HepG2 (cell line): ENCODE results near the gene MAN1A1. TPM values are rescaled to one million over a fixed set of nuclear protein-coding genes. Genes with fewer than 3 reads are reported as not detected.

Experiments
- ATAC-seq: fragments of 200-7000 bp; cut with Tn5 transposase; 3 replicates; pipeline ENCODE4 v1.9.1; 2020; ENCODE audit warnings: mild to moderate bottlenecking, moderate library complexity
- BruUV-seq: library from RNA; stranded (reverse); fragments of 400-500 nt; replicated peaks from 2 replicates; lab custom pipeline; 2021; lab: Mats Ljungman, UMichigan
- CTCF ChIA-PET: fragments of 300-600 bp; formaldehyde crosslinking; extraction: SDS; loops from one replicate; lab custom pipeline; 2021; ENCODE audit warnings: low total read pairs, inconsistent platforms, low intra/inter-chr PET ratio; lab: Yijun Ruan, JAX
- POLR2A ChIA-PET: fragments of 350-600 bp; sonication (Branson Sonifier 250); formaldehyde crosslinking; loops from one replicate; lab custom pipeline; 2020; ENCODE audit warnings: antibody characterized with exemption, inconsistent platforms; lab: Yijun Ruan, JAX
- DNase-seq: peaks from one replicate; pipeline ENCODE4 v3.0.0-alpha.2; 2015; ENCODE audit warnings: low spot score
- FAIRE-seq: peaks from 3 replicates; lab custom pipeline; 2011; peaks lifted over from hg19 to GRCh38; lab: Jason Lieb, UNC
- H2AFZ ChIP-seq: one replicate; pipeline ENCODE4 v1.6.1; 2011; ENCODE audit warnings: low read length, inconsistent platforms
- H3K27ac ChIP-seq: fragments of 300-600 bp; 3 replicates; pipeline ENCODE4 v1.8.0; 2011; ENCODE audit warnings: mixed run types, mild to moderate bottlenecking, mixed read lengths, low read length, inconsistent platforms; ENCODE audit not compliant: insufficient read depth; ENCODE audit errors: extremely low read length
- H3K27me3 ChIP-seq, 2 experiments: fragments of 200-600 bp in 1 of 2; 2 replicates in 1 of 2; 3 replicates in 1 of 2; pipeline versions ENCODE4 v1.6.0 to v1.8.0; 2011; ENCODE audit warnings: low read length in 2 of 2, mild to moderate bottlenecking in 2 of 2, moderate library complexity in 2 of 2, inconsistent platforms in 1 of 2; ENCODE audit not compliant: insufficient read depth in 2 of 2, control insufficient read depth in 1 of 2
- H3K36me3 ChIP-seq, 2 experiments: fragments of 200-600 bp in 1 of 2; replicated peaks in 1 of 2; 2 replicates in 1 of 2; 3 replicates in 1 of 2; pipeline versions ENCODE4 v1.5.1 to v1.8.0; 2011; ENCODE audit warnings: low read length in 2 of 2, inconsistent platforms in 1 of 2; ENCODE audit not compliant: insufficient read depth in 2 of 2, control insufficient read depth in 1 of 2
- H3K4me1 ChIP-seq: 2 replicates; pipeline ENCODE4 v1.5.1; 2012; ENCODE audit warnings: low read length, inconsistent platforms; ENCODE audit not compliant: insufficient read depth
- H3K4me2 ChIP-seq: 2 replicates; pipeline ENCODE4 v1.6.0; 2011; ENCODE audit warnings: low read depth, low read length, inconsistent platforms
- H3K4me3 ChIP-seq, 3 experiments: fragments of 200-600 bp in 1 of 3; sonication (generic), shearing (Covaris generic) in 1 of 3; replicated peaks in 1 of 3; 2 replicates each; pipeline ENCODE4 v1.5.1; 2011 to 2016; ENCODE audit warnings: low read length in 3 of 3, inconsistent platforms in 2 of 3, low read depth in 2 of 3, mild to moderate bottlenecking in 2 of 3, control low read depth in 1 of 3, mixed read lengths in 1 of 3; ENCODE audit not compliant: insufficient read depth in 1 of 3
- H3K79me2 ChIP-seq: one replicate; pipeline ENCODE4 v1.6.1; 2011; ENCODE audit warnings: low read length, inconsistent platforms; ENCODE audit not compliant: insufficient read depth
- H3K9ac ChIP-seq: 2 replicates; pipeline ENCODE4 v1.6.0; 2011; ENCODE audit warnings: mild to moderate bottlenecking, low read depth, low read length, inconsistent platforms; ENCODE audit not compliant: insufficient read depth
- H3K9me3 ChIP-seq: 2 replicates; pipeline ENCODE4 v1.5.1; 2012; ENCODE audit warnings: mild to moderate bottlenecking, low read length
- H4K20me1 ChIP-seq: 2 replicates; pipeline ENCODE4 v1.6.0; 2011; ENCODE audit warnings: inconsistent platforms, mild to moderate bottlenecking, low read length, moderate library complexity; ENCODE audit not compliant: insufficient read depth
- CSRNP2 ChIP-seq: sonication (generic); formaldehyde crosslinking; conservative IDR thresholded peaks from 2 replicates; pipeline ENCODE4 v1.8.0; 2022; ENCODE audit warnings: low read depth, missing genetic modification reagents
- FOXK2 ChIP-seq: fragments of 450-650 bp; IDR thresholded peaks from 2 replicates; pipeline ENCODE4 v1.6.1; 2016
- KAT2B ChIP-seq: fragments of 150-350 bp; IDR thresholded peaks from 2 replicates; pipeline ENCODE4 v1.6.1; 2014; ENCODE audit warnings: low read depth, low read length, borderline replicate concordance
- NFIC ChIP-seq: IDR thresholded peaks from 2 replicates; pipeline ENCODE4 v1.6.1; 2012; ENCODE audit warnings: mild to moderate bottlenecking, low read length, inconsistent platforms
- PRMT3 ChIP-seq: sonication (generic); formaldehyde crosslinking; IDR thresholded peaks from 2 replicates; pipeline ENCODE4 v1.8.1; 2022; ENCODE audit warnings: low read depth, mild to moderate bottlenecking, moderate library complexity, missing genetic modification reagents, borderline replicate concordance
- ZFP41 ChIP-seq: sonication (generic); formaldehyde crosslinking; IDR thresholded peaks from 2 replicates; pipeline ENCODE4 v1.4.0; 2020; ENCODE audit warnings: mild to moderate bottlenecking, missing genetic modification reagents, borderline replicate concordance
- ZNF552 ChIP-seq: sonication (generic); formaldehyde crosslinking; IDR thresholded peaks from 2 replicates; pipeline ENCODE4 v1.9.0; 2022; ENCODE audit warnings: missing genetic modification reagents, mild to moderate bottlenecking, borderline replicate concordance
- ZNF567 ChIP-seq: sonication (generic); formaldehyde crosslinking; IDR thresholded peaks from 2 replicates; pipeline ENCODE4 v1.8.1; 2023; ENCODE audit warnings: mild to moderate bottlenecking, missing genetic modification reagents, borderline replicate concordance
- WGBS: methylation state at CpG from one replicate; pipeline ENCODE4 v1.1.6; 2017; ENCODE audit warnings: low lambda C conversion rate; 5-methylcytosine and 5-hydroxymethylcytosine counted together
- in situ Hi-C: cut with HindIII; loops from 2 replicates; pipeline ENCODE4 v1.10.0; 2017; ENCODE audit warnings: low pct_unique_long_range_greater_than_20kb; ENCODE audit not compliant: extremely low pct_ligation_motif_present
- intact Hi-C: fragments of 100-400 bp; cut with micrococcal nuclease; formaldehyde crosslinking; loops from one replicate; pipeline ENCODE4 v1.10.0; 2022; ENCODE audit not compliant: unreplicated experiment
- polyA plus RNA-seq, 8 experiments: library from polyadenylated mRNA; depleted of rRNA in 3 of 8; stranded (reverse) in 7 of 8; unstranded in 1 of 8; fragments of >200 nt; fragmentation: Illumina TruSeq in 4 of 8; extraction: Trizol in 4 of 8; gene quantifications; 2 replicates each; pipeline versions ENCODE4 v1.2.1 to v1.2.3, GENCODE V29; 2011 to 2016; ENCODE audit warnings: low read depth in 4 of 8, missing spikeins in 1 of 8, mixed read lengths in 1 of 8; ENCODE audit not compliant: insufficient read depth in 1 of 8
- total RNA-seq, 5 experiments: library from RNA; depleted of rRNA; stranded (reverse); fragments of >200 nt; fragmentation: Illumina TruSeq; extraction: Trizol; gene quantifications; 2 replicates each; pipeline ENCODE4 v1.2.3, GENCODE V29; 2016; ENCODE audit warnings: low read depth in 1 of 5
- TF ChIP-seq, protein P1 (sequence below): sonication (generic); formaldehyde crosslinking; IDR thresholded peaks from 2 replicates; pipeline ENCODE4 v1.4.0; 2020; ENCODE audit warnings: missing genetic modification reagents; ENCODE audit errors: not compliant biosample characterization
- TF ChIP-seq, protein P2 (sequence below): IDR thresholded peaks from 2 replicates; pipeline ENCODE4 v1.6.1; 2016; ENCODE audit warnings: missing biosample characterization, missing genetic modification reagents, low read depth
- TF ChIP-seq, protein P3 (sequence below): sonication (generic); formaldehyde crosslinking; IDR thresholded peaks from 2 replicates; pipeline ENCODE4 v1.8.1; 2023; ENCODE audit warnings: mild to moderate bottlenecking, missing genetic modification reagents
- TF ChIP-seq, protein P4 (sequence below): sonication (generic); formaldehyde crosslinking; IDR thresholded peaks from 2 replicates; pipeline ENCODE4 v1.4.0; 2020; ENCODE audit warnings: missing genetic modification reagents

MAN1A1 gene
- total and polyA plus RNA-seq, 2 of the 13 experiments (the other 11 are each of a cell fraction or from before 2014, with no cell fraction given) = 156 to 236 TPM

DNA sequence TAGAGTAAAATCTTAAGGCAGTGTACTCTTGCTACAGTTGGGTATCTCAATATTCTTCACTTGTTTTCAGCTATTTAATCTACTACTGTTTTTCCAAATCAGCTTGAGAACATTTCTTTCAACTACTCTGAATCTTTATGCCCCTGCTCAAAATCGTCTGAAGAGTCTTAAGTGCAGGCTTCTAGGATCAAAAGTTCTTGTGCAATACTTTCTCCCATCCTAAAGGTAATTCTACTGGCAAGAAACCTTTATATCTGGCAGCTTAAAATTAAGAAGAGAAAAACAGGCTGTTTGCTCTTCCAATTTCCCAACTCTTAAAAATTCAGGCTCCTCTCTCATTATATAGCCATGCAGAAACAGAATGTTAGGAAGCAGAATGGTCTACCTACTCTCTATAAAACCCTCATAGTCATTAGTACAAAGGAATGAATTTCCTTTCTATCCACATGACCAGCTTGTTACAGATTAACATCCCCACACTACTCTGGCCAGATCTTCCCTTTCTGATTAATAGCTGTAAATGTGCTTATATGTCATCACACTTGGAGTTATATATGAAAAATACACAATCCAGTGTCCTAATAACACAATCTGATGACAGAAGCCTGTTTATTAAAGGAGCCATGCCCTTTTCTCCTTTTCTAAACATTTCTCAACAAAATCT, 148.9 kb downstream of the MAN1A1 start (continued):
- TF ChIP-seq, protein P1, sequence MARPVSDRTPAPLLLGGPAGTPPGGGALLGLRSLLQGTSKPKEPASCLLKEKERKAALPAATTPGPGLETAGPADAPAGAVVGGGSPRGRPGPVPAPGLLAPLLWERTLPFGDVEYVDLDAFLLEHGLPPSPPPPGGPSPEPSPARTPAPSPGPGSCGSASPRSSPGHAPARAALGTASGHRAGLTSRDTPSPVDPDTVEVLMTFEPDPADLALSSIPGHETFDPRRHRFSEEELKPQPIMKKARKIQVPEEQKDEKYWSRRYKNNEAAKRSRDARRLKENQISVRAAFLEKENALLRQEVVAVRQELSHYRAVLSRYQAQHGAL = no peak
- TF ChIP-seq, protein P2, sequence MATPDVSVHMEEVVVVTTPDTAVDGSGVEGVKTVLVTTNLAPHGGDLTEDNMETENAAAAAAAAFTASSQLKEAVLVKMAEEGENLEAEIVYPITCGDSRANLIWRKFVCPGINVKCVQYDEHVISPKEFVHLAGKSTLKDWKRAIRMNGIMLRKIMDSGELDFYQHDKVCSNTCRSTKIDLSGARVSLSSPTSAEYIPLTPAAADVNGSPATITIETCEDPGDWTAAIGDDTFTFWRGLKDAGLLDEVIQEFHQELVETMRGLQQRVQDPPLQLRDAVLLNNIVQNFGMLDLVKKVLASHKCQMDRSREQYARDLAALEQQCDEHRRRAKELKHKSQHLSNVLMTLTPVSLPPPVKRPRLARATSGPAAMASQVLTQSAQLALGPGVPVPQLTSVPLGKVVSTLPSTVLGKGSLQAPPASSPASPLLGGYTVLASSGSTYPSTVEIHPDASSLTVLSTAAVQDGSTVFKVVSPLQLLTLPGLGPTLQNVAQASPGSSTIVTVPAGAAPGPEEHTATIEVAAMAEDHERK = no peak
- no peak for TF ChIP-seq ZFP41 (CRISPR knock-in tag)

DNA sequence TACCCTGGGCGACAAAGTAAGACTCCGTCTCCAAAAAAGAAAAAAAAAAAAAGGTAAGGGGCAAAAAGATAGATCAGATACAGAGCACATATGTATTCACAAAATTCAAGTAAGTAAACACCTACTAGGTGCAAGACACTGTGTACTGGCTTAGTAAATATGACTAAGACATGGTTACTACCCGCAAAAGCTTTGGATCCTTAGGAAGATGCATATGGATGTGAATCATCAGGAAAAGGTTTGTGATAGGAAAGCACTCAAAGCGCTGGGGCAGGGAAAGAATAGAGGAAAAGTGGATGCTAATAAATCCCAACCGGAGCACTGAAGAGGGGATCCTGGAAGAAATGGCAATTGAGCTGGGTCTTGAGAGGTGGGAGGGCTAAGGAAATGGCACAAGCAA, 152.3 kb downstream of the MAN1A1 start:
- Histone ChIP-seq H3K9me3 (no peaks in the 10 kb centered on the region), H3K79me2 (no peaks in the 10 kb centered on the region), H3K4me3 (no peak overlapping the region), H3K36me3 (peaks cover 38 to 85% of the 10 kb centered on the region in 2 experiments), H3K9ac (no peak overlapping the region), H3K4me2 (no peak overlapping the region), H4K20me1 (no peaks in the 10 kb centered on the region), H3K4me1 (no peaks in the 10 kb centered on the region), H2AFZ (no peak overlapping the region), H3K27me3 (no peaks in the 10 kb centered on the region), H3K27ac (no peak overlapping the region)
- BruUV-seq = no TSS peak
- in situ Hi-C loops (no loop called here), intact Hi-C loops (no loop called here)
- WGBS = 98% methylated on average over 5 of the region's 5 CpGs
- FAIRE-seq = no peak
- ATAC-seq = no peak
- POLR2A ChIA-PET = no interaction called here
- DNase-seq = no peak
- CTCF ChIA-PET = no interaction called here
- no peak for TF ChIP-seq CSRNP2 (CRISPR knock-in tag)
- no peak for TF ChIP-seq KAT2B
- TF ChIP-seq, protein P3, sequence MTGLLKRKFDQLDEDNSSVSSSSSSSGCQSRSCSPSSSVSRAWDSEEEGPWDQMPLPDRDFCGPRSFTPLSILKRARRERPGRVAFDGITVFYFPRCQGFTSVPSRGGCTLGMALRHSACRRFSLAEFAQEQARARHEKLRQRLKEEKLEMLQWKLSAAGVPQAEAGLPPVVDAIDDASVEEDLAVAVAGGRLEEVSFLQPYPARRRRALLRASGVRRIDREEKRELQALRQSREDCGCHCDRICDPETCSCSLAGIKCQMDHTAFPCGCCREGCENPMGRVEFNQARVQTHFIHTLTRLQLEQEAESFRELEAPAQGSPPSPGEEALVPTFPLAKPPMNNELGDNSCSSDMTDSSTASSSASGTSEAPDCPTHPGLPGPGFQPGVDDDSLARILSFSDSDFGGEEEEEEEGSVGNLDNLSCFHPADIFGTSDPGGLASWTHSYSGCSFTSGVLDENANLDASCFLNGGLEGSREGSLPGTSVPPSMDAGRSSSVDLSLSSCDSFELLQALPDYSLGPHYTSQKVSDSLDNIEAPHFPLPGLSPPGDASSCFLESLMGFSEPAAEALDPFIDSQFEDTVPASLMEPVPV (CRISPR knock-in tag) = no peak
- no peak for TF ChIP-seq NFIC
- TF ChIP-seq FOXK2 = no peak
- TF ChIP-seq PRMT3 (CRISPR knock-in tag) = no peak
- TF ChIP-seq, protein P4, sequence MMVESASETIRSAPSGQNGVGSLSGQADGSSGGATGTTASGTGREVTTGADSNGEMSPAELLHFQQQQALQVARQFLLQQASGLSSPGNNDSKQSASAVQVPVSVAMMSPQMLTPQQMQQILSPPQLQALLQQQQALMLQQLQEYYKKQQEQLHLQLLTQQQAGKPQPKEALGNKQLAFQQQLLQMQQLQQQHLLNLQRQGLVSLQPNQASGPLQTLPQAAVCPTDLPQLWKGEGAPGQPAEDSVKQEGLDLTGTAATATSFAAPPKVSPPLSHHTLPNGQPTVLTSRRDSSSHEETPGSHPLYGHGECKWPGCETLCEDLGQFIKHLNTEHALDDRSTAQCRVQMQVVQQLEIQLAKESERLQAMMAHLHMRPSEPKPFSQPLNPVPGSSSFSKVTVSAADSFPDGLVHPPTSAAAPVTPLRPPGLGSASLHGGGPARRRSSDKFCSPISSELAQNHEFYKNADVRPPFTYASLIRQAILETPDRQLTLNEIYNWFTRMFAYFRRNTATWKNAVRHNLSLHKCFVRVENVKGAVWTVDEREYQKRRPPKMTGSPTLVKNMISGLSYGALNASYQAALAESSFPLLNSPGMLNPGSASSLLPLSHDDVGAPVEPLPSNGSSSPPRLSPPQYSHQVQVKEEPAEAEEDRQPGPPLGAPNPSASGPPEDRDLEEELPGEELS (CRISPR knock-in tag) = no peak
- TF ChIP-seq ZNF567 (CRISPR knock-in tag) = no peak
- TF ChIP-seq ZNF552 (CRISPR knock-in tag) = no peak
